HepG2 (cell line): ENCODE results near the gene HDDC2. TPM values are rescaled to one million over a fixed set of nuclear protein-coding genes. Genes with fewer than 3 reads are reported as not detected.

ENCODE experiments used
- ATAC-seq: fragments of 200-7000 bp; cut with Tn5 transposase; 3 replicates; pipeline ENCODE4 v1.9.1; 2020; ENCODE audit warnings: mild to moderate bottlenecking, moderate library complexity
- BruUV-seq: library from RNA; stranded (reverse); fragments of 400-500 nt; replicated peaks from 2 replicates; lab custom pipeline; 2021; lab: Mats Ljungman, UMichigan
- CTCF ChIA-PET: fragments of 300-600 bp; formaldehyde crosslinking; extraction: SDS; loops from one replicate; lab custom pipeline; 2021; ENCODE audit warnings: low total read pairs, inconsistent platforms, low intra/inter-chr PET ratio; lab: Yijun Ruan, JAX
- POLR2A ChIA-PET: fragments of 350-600 bp; sonication (Branson Sonifier 250); formaldehyde crosslinking; loops from one replicate; lab custom pipeline; 2020; ENCODE audit warnings: antibody characterized with exemption, inconsistent platforms; lab: Yijun Ruan, JAX
- DNase-seq: peaks from one replicate; pipeline ENCODE4 v3.0.0-alpha.2; 2015; ENCODE audit warnings: low spot score
- FAIRE-seq: peaks from 3 replicates; lab custom pipeline; 2011; peaks lifted over from hg19 to GRCh38; lab: Jason Lieb, UNC
- H2AFZ ChIP-seq: one replicate; pipeline ENCODE4 v1.6.1; 2011; ENCODE audit warnings: low read length, inconsistent platforms
- H3K27ac ChIP-seq: fragments of 300-600 bp; 3 replicates; pipeline ENCODE4 v1.8.0; 2011; ENCODE audit warnings: mixed run types, mild to moderate bottlenecking, mixed read lengths, low read length, inconsistent platforms; ENCODE audit not compliant: insufficient read depth; ENCODE audit errors: extremely low read length
- H3K27me3 ChIP-seq, 2 experiments: fragments of 200-600 bp in 1 of 2; 2 replicates in 1 of 2; 3 replicates in 1 of 2; pipeline versions ENCODE4 v1.6.0 to v1.8.0; 2011; ENCODE audit warnings: low read length in 2 of 2, mild to moderate bottlenecking in 2 of 2, moderate library complexity in 2 of 2, inconsistent platforms in 1 of 2; ENCODE audit not compliant: insufficient read depth in 2 of 2, control insufficient read depth in 1 of 2
- H3K36me3 ChIP-seq, 2 experiments: fragments of 200-600 bp in 1 of 2; replicated peaks in 1 of 2; 2 replicates in 1 of 2; 3 replicates in 1 of 2; pipeline versions ENCODE4 v1.5.1 to v1.8.0; 2011; ENCODE audit warnings: low read length in 2 of 2, inconsistent platforms in 1 of 2; ENCODE audit not compliant: insufficient read depth in 2 of 2, control insufficient read depth in 1 of 2
- H3K4me1 ChIP-seq: 2 replicates; pipeline ENCODE4 v1.5.1; 2012; ENCODE audit warnings: low read length, inconsistent platforms; ENCODE audit not compliant: insufficient read depth
- H3K4me2 ChIP-seq: 2 replicates; pipeline ENCODE4 v1.6.0; 2011; ENCODE audit warnings: low read depth, low read length, inconsistent platforms
- H3K4me3 ChIP-seq, 3 experiments: fragments of 200-600 bp in 1 of 3; sonication (generic), shearing (Covaris generic) in 1 of 3; replicated peaks in 1 of 3; 2 replicates each; pipeline ENCODE4 v1.5.1; 2011 to 2016; ENCODE audit warnings: low read length in 3 of 3, inconsistent platforms in 2 of 3, low read depth in 2 of 3, mild to moderate bottlenecking in 2 of 3, control low read depth in 1 of 3, mixed read lengths in 1 of 3; ENCODE audit not compliant: insufficient read depth in 1 of 3
- H3K79me2 ChIP-seq: one replicate; pipeline ENCODE4 v1.6.1; 2011; ENCODE audit warnings: low read length, inconsistent platforms; ENCODE audit not compliant: insufficient read depth
- H3K9ac ChIP-seq: 2 replicates; pipeline ENCODE4 v1.6.0; 2011; ENCODE audit warnings: mild to moderate bottlenecking, low read depth, low read length, inconsistent platforms; ENCODE audit not compliant: insufficient read depth
- H3K9me3 ChIP-seq: 2 replicates; pipeline ENCODE4 v1.5.1; 2012; ENCODE audit warnings: mild to moderate bottlenecking, low read length
- H4K20me1 ChIP-seq: 2 replicates; pipeline ENCODE4 v1.6.0; 2011; ENCODE audit warnings: inconsistent platforms, mild to moderate bottlenecking, low read length, moderate library complexity; ENCODE audit not compliant: insufficient read depth
- HNF1A ChIP-seq, 2 experiments: sonication (generic) in 1 of 2; formaldehyde crosslinking in 1 of 2; IDR thresholded peaks; 2 replicates each; pipeline versions ENCODE4 v1.4.0 to v1.6.1; 2016 to 2020; ENCODE audit warnings: borderline replicate concordance in 1 of 2, low read depth in 1 of 2, mild to moderate bottlenecking in 1 of 2, missing genetic modification reagents in 1 of 2
- HNRNPL ChIP-seq: fragments of 200-400 bp; formaldehyde crosslinking; IDR thresholded peaks from 2 replicates; pipeline ENCODE4 v1.6.1; 2017; ENCODE audit warnings: mild to moderate bottlenecking, low read depth, low read length
- KLF13 ChIP-seq: sonication (generic); formaldehyde crosslinking; IDR thresholded peaks from 2 replicates; pipeline ENCODE4 v1.4.0; 2020; ENCODE audit warnings: mild to moderate bottlenecking, missing genetic modification reagents
- MYNN ChIP-seq: sonication (generic); formaldehyde crosslinking; IDR thresholded peaks from 2 replicates; pipeline ENCODE4 v1.4.0; 2020; ENCODE audit warnings: mild to moderate bottlenecking, low read depth, missing genetic modification reagents
- NCOA5 ChIP-seq: sonication (generic); formaldehyde crosslinking; IDR thresholded peaks from 2 replicates; pipeline ENCODE4 v1.4.0; 2020; ENCODE audit warnings: missing genetic modification reagents
- PREB ChIP-seq: sonication (generic); formaldehyde crosslinking; IDR thresholded peaks from 2 replicates; pipeline ENCODE4 v1.4.0; 2020; ENCODE audit warnings: missing genetic modification reagents
- SALL1 ChIP-seq: sonication (generic); formaldehyde crosslinking; IDR thresholded peaks from 2 replicates; pipeline ENCODE4 v1.8.0; 2022; ENCODE audit warnings: mild to moderate bottlenecking, missing genetic modification reagents
- SOX13 ChIP-seq, 3 experiments: fragments of 450-650 bp in 1 of 3; sonication (generic) in 1 of 3; formaldehyde crosslinking in 1 of 3; IDR thresholded peaks in 2 of 3; conservative IDR thresholded peaks in 1 of 3; 2 replicates each; pipeline versions ENCODE4 v1.5.0 to v1.6.1; 2016 to 2020; ENCODE audit warnings: antibody characterized with exemption in 1 of 3, mild to moderate bottlenecking in 1 of 3, missing compliant biosample characterization in 1 of 3, missing genetic modification reagents in 1 of 3, moderate library complexity in 1 of 3
- TARDBP ChIP-seq: sonication (generic); formaldehyde crosslinking; IDR thresholded peaks from 2 replicates; pipeline ENCODE4 v1.8.0; 2022; ENCODE audit warnings: mild to moderate bottlenecking, missing genetic modification reagents
- ZFP62 ChIP-seq: sonication (generic); formaldehyde crosslinking; IDR thresholded peaks from 2 replicates; pipeline ENCODE4 v1.4.0; 2020; ENCODE audit warnings: missing genetic modification reagents
- ZFP90 ChIP-seq: sonication (generic); formaldehyde crosslinking; IDR thresholded peaks from 2 replicates; pipeline ENCODE4 v1.8.0; 2022; ENCODE audit warnings: missing genetic modification reagents, mild to moderate bottlenecking, inconsistent platforms, borderline replicate concordance
- ZNF10 ChIP-seq: sonication (generic); formaldehyde crosslinking; IDR thresholded peaks from 2 replicates; pipeline ENCODE4 v1.4.0; 2020; ENCODE audit warnings: mild to moderate bottlenecking, low read depth, missing genetic modification reagents, borderline replicate concordance
- ZNF333 ChIP-seq: sonication (generic); formaldehyde crosslinking; IDR thresholded peaks from 2 replicates; pipeline ENCODE4 v1.4.0; 2020; ENCODE audit warnings: mild to moderate bottlenecking, missing genetic modification reagents, borderline replicate concordance
- ZNF674 ChIP-seq: sonication (generic); formaldehyde crosslinking; IDR thresholded peaks from 2 replicates; pipeline ENCODE4 v1.5.0; 2020; ENCODE audit warnings: low read depth, mild to moderate bottlenecking, missing genetic modification reagents
- ZNF75D ChIP-seq: sonication (generic); formaldehyde crosslinking; IDR thresholded peaks from 2 replicates; pipeline ENCODE4 v1.8.1; 2023; ENCODE audit warnings: missing genetic modification reagents, mild to moderate bottlenecking, borderline replicate concordance
- ZNF776 ChIP-seq: sonication (generic); formaldehyde crosslinking; IDR thresholded peaks from 2 replicates; pipeline ENCODE4 v1.4.0; 2020; ENCODE audit warnings: mild to moderate bottlenecking, missing genetic modification reagents
- ZNF883 ChIP-seq: sonication (generic); formaldehyde crosslinking; IDR thresholded peaks from 2 replicates; pipeline ENCODE4 v1.5.1; 2020; ENCODE audit warnings: mild to moderate bottlenecking, missing genetic modification reagents; ENCODE audit errors: not compliant biosample characterization
- WGBS: methylation state at CpG from one replicate; pipeline ENCODE4 v1.1.6; 2017; ENCODE audit warnings: low lambda C conversion rate; 5-methylcytosine and 5-hydroxymethylcytosine counted together
- in situ Hi-C: cut with HindIII; loops from 2 replicates; pipeline ENCODE4 v1.10.0; 2017; ENCODE audit warnings: low pct_unique_long_range_greater_than_20kb; ENCODE audit not compliant: extremely low pct_ligation_motif_present
- intact Hi-C: fragments of 100-400 bp; cut with micrococcal nuclease; formaldehyde crosslinking; loops from one replicate; pipeline ENCODE4 v1.10.0; 2022; ENCODE audit not compliant: unreplicated experiment
- polyA plus RNA-seq, 8 experiments: library from polyadenylated mRNA; depleted of rRNA in 3 of 8; stranded (reverse) in 7 of 8; unstranded in 1 of 8; fragments of >200 nt; fragmentation: Illumina TruSeq in 4 of 8; extraction: Trizol in 4 of 8; gene quantifications; 2 replicates each; pipeline versions ENCODE4 v1.2.1 to v1.2.3, GENCODE V29; 2011 to 2016; ENCODE audit warnings: low read depth in 4 of 8, missing spikeins in 1 of 8, mixed read lengths in 1 of 8; ENCODE audit not compliant: insufficient read depth in 1 of 8
- total RNA-seq, 5 experiments: library from RNA; depleted of rRNA; stranded (reverse); fragments of >200 nt; fragmentation: Illumina TruSeq; extraction: Trizol; gene quantifications; 2 replicates each; pipeline ENCODE4 v1.2.3, GENCODE V29; 2016; ENCODE audit warnings: low read depth in 1 of 5

Gene HDDC2
- total and polyA plus RNA-seq, 2 of the 13 experiments (the other 11 are each of a cell fraction or from before 2014, with no cell fraction given), result 76.7 to 78.7 TPM

- Histone ChIP-seq H3K4me3 (no peak overlapping the region), H3K27ac (no peak overlapping the region), H3K79me2 (no peaks in the 10 kb centered on the region)
- POLR2A ChIA-PET, result no interaction called here
- ATAC-seq (no peak), FAIRE-seq (no peak)
- intact Hi-C loops (no loop called here), in situ Hi-C loops (no loop called here)
- TF ChIP-seq SOX13 (IDR thresholded peaks at IDR 0.05) (no peak), SOX13 (CRISPR knock-in tag; conservative IDR thresholded peaks at IDR 0.05 in 1 of 2, IDR thresholded peaks at IDR 0.05 in 1 of 2) (no peak), ZFP90 (CRISPR knock-in tag) (no peak), MYNN (CRISPR knock-in tag) (no peak), ZNF883 (CRISPR knock-in tag) (no peak), PREB (CRISPR knock-in tag) (no peak), ZNF776 (no peak), ZNF75D (CRISPR knock-in tag) (no peak), ZNF333 (no peak), ZNF674 (no peak), HNF1A (IDR thresholded peaks at IDR 0.05; ENCODE audit: low read depth) (no peak), HNF1A (CRISPR knock-in tag; IDR thresholded peaks at IDR 0.05; ENCODE audit: borderline replicate concordance) (no peak), SALL1 (CRISPR knock-in tag) (no peak), HNRNPL (no peak), NCOA5 (CRISPR knock-in tag) (no peak), ZFP62 (CRISPR knock-in tag) (no peak), KLF13 (CRISPR knock-in tag) (no peak), TARDBP (CRISPR knock-in tag) (no peak), ZNF10 (CRISPR knock-in tag) (no peak)
- TF ChIP-seq, all 625 proteins: peak for 0
- CTCF ChIA-PET, result no interaction called here
- H3K36me3 ChIP-seq, result no peaks in the 10 kb centered on the region
- H3K4me2 ChIP-seq, result no peak overlapping the region
- 36% methylated on average over 4 of the region's 4 CpGs for WGBS
- H4K20me1 ChIP-seq, result no peaks in the 10 kb centered on the region
- DNase-seq, result no peak
- peaks cover 14% of the 10 kb centered on the region; the same call in 1 of the 2 replicates for H3K9me3 ChIP-seq
- BruUV-seq, result no TSS peak
- H2AFZ ChIP-seq, result no peak overlapping the region
- H3K9ac ChIP-seq, result no peak overlapping the region
- H3K27me3 ChIP-seq, result no peaks in the 10 kb centered on the region; a peak in 1 of 5 replicates
- H3K4me1 ChIP-seq, result no peaks in the 10 kb centered on the region
Observed at GRCh38 chr6:125245109-125245508, 56.7 kb downstream of the HDDC2 start.
